Breast epithelium (tissue), 3 donors: Measurements from ENCODE around the gene NEK4.

ENCODE experiments used
- CTCF ChIP-seq, 3 donors: fragments of 450-650 bp; IDR thresholded peaks; one replicate each; pipeline ENCODE4 v1.5.1; 2016 to 2017; ENCODE audit warnings: antibody characterized with exemption in 3 of 3, mild to moderate bottlenecking in 3 of 3, moderate library complexity in 3 of 3
- POLR2AphosphoS5 ChIP-seq, 3 donors: sonication (generic); formaldehyde crosslinking; IDR thresholded peaks; one replicate each; pipeline ENCODE4 v1.6.1; 2017; ENCODE audit warnings: antibody characterized with exemption in 3 of 3

- TF ChIP-seq CTCF (IDR thresholded peaks at IDR 0.05) (peak in 1 of 3 donors; percentile 43), POLR2AphosphoS5 (IDR thresholded peaks at IDR 0.05) (no peak)
Observed at GRCh38 chr3:52742418-52743041, 28.2 kb downstream of the NEK4 start.
